Stimulated activated CD4-positive, alpha-beta T cell treated with anti-CD3 and anti-CD28 coated beads, Interleukin-1b, Interleukin-23, amount 100 ng/mL, for 4 hours (primary cell): ENCODE measurements around the gene RBP5.

Experiments
- DNase-seq, 2 donors: peaks; one replicate each; pipeline ENCODE4 v3.0.0-alpha.2; 2020; ENCODE audit warnings: low read depth in 2 of 2

Gene RBP5

DNA sequence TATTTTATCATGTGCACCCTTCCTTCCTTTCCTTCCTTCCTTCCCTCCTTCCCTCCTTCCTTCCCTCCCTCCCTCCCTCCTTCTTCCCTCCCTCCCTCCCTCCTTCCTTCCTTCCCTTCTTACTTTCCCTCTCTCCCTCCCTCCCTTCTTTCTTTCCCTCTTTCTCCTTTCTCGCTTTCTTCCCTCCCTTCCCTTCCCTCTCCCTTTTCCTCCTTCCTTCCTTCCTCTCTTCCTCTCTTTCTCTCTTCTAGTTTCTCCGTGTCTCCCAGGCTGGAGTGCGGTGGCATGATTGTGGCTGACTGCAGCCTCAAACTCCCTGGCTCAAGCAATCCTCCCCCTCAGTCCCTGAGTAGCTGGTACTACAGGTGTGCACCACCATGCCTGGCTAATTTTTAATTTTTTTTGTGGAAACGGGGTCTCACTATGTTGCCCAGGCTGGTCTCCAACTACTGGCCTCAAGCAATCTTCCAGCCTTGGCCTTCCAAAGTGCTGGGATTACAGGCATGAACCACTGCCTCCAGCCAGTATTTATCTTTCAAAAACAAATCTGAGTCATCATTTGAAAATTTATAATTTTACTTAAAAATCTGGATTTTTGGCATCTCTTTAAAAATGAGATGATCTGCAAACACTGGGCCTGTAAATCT is 27.5 kb downstream of the RBP5 start:
- DNase-seq: no peak

GRCh38 chr12:7100239-7100638 is 28.4 kb downstream of the RBP5 start:
- DNase-seq: no peak

- no peak for DNase-seq
Measured at GRCh38 chr12:7099290-7099996, 29.2 kb downstream of the RBP5 start.

- DNase-seq: no peak
Measured at GRCh38 chr12:7096979-7097378, 31.7 kb downstream of the RBP5 start.

- no peak for DNase-seq
Measured at GRCh38 chr12:7096006-7096932, 32.4 kb downstream of the RBP5 start.

DNA sequence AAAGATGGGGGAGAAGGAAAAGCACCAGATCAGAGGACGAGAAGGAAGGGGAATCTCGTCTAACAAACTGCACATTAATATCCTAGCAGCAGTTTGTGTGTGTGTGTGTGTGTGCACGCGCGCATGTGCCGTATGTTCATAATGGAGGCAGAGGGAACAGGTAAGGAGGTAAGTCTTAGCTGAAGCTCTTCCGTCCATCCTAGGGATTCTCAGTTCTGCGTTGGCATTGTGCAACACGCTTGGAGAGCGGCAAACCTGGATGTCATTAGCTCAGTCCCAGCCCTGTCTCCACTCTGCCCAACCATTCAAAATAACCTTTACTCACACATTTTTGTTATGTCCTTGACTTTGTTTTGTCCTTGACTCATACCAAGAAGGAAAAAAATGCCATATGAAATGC is 34.8 kb downstream of the RBP5 start:
- no peak for DNase-seq

GRCh38 chr12:7093486-7093885 is 35.2 kb downstream of the RBP5 start:
- no peak for DNase-seq

- DNase-seq: no peak
Measured at GRCh38 chr12:7092986-7093460, 35.7 kb downstream of the RBP5 start.

GRCh38 chr12:7092229-7092985 is 36.3 kb downstream of the RBP5 start, which contains the start of gene C1R:
Gene C1R (minus strand): TSS chr12:7092445. CDS start chr12:7092388, 57 bp downstream.
- DNase-seq: peak; percentile 59 to 68

DNA sequence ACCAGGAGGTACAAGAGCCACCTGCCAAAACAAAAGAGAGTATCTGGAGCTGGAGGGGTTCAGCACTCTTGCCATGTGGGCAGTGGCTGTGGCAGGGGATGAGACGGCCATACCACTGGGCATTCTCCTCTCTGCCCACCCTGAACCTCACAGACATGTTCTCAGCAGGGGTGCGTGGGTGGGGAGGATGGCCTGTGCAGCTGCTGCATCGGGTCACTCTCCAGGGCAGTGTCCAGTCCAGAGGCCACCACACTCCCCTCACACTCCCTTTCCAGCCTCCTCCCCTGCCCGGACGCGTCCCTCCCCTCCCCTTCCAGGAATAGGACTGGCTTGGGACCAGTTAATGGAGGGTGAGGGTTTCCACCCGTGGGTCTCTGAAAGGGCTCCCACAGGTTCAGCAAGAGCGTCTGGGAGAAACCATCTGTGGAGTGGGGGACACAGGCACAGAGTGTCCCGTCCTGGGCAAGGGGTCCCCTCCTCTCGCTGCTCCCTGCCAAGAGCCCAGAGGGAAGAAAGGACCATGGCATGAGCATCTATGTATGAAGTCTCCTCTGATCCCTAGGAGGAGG is 36.9 kb downstream of the RBP5 start:
- no peak for DNase-seq

GRCh38 chr12:7091171-7091570 is 37.5 kb downstream of the RBP5 start:
- no peak for DNase-seq

GRCh38 chr12:7090222-7090998 is 38.3 kb downstream of the RBP5 start:
- DNase-seq: no peak

DNA sequence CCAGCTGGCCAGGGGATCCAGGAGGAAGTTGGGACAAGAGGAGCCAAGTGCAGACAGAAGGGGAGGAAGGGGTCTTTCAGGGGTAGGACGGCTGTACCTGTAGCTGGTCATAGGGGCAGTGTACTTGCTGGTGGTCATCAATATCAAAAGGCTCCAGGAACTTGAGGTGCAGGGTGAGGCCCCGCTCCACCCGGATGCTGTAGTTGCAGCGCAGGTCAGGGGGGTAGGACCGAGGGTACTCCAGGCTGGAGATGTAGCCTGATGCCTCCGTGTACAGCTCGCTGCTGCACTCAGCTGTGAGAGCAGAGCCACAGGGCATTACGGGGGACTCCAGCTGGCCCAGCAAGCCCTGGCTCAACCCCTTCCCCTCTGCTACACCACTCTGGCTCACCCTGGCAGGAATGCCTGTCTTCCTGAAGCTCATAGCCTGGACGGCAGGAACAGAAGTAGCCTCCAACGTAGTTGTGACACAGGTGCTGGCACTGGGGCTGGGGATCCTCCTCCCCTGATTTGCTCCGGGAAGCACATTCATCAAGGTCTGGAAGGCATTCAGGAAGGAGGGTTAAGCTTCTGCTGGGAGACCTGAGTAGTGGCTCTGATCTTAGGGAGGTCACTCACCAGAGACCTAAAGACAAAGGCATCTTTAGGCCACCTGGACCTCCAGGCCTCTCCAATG is 39.4 kb downstream of the RBP5 start:
- DNase-seq: no peak

GRCh38 chr12:7083125-7083524 is 45.6 kb downstream of the RBP5 start:
- no peak for DNase-seq

- DNase-seq: no peak
Measured at GRCh38 chr12:7081037-7081436, 47.7 kb downstream of the RBP5 start.

DNA sequence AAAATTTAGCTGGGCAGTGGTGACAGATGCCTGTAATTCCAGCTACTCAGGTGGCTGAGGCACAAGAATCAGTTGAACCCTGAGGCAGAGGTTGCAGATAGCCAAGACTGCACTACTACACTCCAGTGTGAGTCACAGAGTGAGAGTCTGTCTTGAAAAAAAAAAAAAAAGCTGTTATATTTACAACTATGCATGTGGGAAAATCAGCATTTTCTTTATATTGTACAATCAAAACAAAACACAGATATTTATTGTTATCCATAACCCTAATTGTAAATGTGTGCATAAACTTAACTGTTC is 48.9 kb downstream of the RBP5 start:
- no peak for DNase-seq

DNA sequence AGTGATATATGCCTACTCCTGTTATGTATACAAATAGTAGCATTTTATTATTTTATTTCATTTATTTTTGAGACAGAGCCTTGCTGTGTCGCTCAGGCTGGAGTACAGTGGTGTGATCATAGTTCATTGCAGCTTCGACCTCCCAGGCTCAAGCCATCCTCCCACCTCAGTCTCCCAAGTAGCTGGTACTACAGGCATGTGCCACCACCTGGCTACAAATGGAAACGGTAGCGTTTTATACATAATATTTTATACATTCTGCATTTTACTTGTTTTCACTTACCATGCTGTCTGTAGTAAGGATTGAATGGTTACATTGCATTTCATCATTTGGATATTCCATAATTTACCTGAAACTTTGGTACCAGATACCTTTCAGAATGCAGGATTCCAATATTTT is 50.5 kb downstream of the RBP5 start:
- no peak for DNase-seq

GRCh38 chr12:7076493-7076892 is 52.2 kb downstream of the RBP5 start:
- DNase-seq: no peak

DNA sequence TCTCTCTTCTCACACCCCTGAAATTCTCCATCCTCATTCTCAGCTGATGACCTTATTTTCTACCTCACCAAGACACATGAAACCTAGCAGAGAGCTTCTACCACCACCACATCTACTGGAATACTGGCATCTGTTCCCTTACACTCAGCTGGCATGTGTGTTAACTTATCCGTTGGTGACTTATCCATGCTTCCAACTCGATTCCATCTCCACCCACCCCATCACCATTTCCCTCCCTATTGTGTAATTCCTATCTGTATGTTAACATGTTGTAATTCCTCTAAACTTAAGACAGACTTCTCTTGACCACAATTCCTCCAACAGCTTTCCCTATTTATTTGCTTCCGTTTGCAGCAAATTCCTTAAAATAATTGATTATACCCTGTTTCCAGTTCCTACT is 52.8 kb downstream of the RBP5 start:
- no peak for DNase-seq

DNA sequence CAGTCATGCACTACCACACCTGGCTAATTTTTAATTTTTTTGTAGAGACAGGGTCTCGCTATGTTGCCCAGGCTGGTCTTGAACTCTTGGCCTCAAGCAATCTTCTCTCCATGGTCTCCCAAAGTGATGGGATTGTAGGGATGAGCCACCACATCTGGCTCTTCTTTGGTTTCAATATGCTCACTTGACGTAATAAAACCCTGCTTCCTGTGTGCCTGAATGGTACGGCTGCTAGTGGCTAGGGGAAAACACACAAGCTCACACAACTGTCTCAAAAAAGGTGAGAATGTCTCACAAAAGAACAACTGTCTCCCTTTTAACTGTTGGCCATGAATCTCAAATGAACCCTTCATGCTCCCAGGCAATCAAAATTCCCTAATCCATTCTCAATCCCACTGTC is 53.2 kb downstream of the RBP5 start:
- no peak for DNase-seq
